Right hindlimb (tissue), 1 donor: ENCODE data around the gene CCNO.
A peak's percentile ranks its signal among the peaks of the same experiment; 100 is the strongest.

ENCODE experiments used
- DNase-seq: peaks from one replicate; pipeline ENCODE4 v3.0.0-alpha.2; 2018

Gene CCNO

GRCh38 chr5:55222092-55222984 lies 11.1 kb downstream of the CCNO start:
- no peak for DNase-seq

- peak; percentile 38 for DNase-seq
Measured at GRCh38 chr5:55220433-55221185, 12.8 kb downstream of the CCNO start.

- DNase-seq: no peak
Measured at GRCh38 chr5:55219770-55220169, 13.6 kb downstream of the CCNO start.

- DNase-seq: no peak
Measured at GRCh38 chr5:55218967-55219366, 14.4 kb downstream of the CCNO start.

GRCh38 chr5:55211184-55211874 lies 22.1 kb downstream of the CCNO start:
- DNase-seq: no peak

- DNase-seq: no peak
Measured at GRCh38 chr5:55205001-55205400, 28.4 kb downstream of the CCNO start.

GRCh38 chr5:55191165-55191564 lies 42.2 kb downstream of the CCNO start:
- DNase-seq: no peak

GRCh38 chr5:55188656-55189540 lies 44.5 kb downstream of the CCNO start:
- DNase-seq: no peak

- DNase-seq: no peak
Measured at GRCh38 chr5:55187370-55187769, 46.0 kb downstream of the CCNO start.
